ENCODE results near the gene STAB2. TPM values are rescaled to one million over a fixed set of nuclear protein-coding genes. Genes with fewer than 3 reads are reported as not detected.

The STAB2 gene
- total RNA-seq, 4 donors from 2014 or later: 0.15 to 0.16 TPM; not detected in 2

DNA sequence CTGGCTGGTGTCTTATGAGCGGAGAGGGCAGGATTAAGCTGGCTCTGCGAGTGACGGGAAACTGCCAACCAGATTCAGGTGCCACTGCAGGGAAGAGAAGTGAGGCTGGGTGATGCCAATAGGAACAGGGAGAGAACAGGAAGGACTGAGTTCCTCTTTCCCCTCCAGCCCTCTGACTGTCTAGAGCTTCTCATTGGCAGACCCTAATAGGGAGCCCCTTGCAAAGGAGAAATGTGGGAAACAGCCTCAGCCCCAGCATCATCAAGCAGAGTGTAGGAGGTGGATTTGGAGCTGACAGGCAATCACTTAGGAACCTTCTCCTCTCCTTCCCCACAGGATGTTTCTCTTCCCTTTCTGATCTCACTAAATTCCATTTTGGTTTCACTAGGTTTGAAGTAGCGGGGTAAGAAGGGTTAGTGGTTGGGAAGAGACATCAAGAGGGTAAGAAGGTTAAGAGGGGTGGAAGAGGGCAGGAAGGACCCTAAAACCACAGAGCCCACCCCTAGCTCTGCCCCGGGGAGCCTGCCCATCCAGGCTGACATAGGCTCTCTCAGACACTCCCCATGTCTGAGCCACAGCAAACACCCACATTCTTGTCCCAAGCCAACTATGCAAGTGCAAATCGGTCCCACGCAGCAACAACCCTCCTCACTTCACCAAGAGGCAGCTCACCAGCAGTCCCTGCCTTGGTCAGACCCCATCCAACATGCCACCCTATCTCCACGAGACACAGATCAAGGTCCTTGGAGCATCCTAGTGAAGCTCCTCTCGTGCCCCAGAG is 111.1 kb downstream of the STAB2 start:
- DNase-seq (ENCODE audit: low spot score in 2 of 2): no peak
- 70 to 83% methylated on average over 9 of the region's 9 CpGs for WGBS, 2 donors
- H3K4me3 ChIP-seq (ENCODE audit: low read depth, poor library complexity, severe bottlenecking): no peak overlapping the region
- intact Hi-C loops (cut with DNase I; ENCODE audit: low total_unique reads): no loop called here
- TF ChIP-seq POLR2A (IDR thresholded peaks at IDR 0.05) (no peak), CTCF (IDR thresholded peaks at IDR 0.05) (no peak)

GRCh38 chr12:103698752-103699560 is 111.9 kb downstream of the STAB2 start:
- no peak overlapping the region for H3K4me3 ChIP-seq (ENCODE audit: low read depth, poor library complexity, severe bottlenecking)
- WGBS, 2 donors: 60 to 71% methylated on average over 9 of the region's 9 CpGs
- DNase-seq (ENCODE audit: low spot score in 2 of 2): no peak
- intact Hi-C loops (cut with DNase I; ENCODE audit: low total_unique reads): no loop called here
- no peak for TF ChIP-seq POLR2A (IDR thresholded peaks at IDR 0.05)
- no peak for TF ChIP-seq CTCF (IDR thresholded peaks at IDR 0.05)

GRCh38 chr12:103705098-103705497 is 118.0 kb downstream of the STAB2 start:
- no peak for DNase-seq (ENCODE audit: low spot score in 2 of 2)
- no peak overlapping the region for H3K4me3 ChIP-seq (ENCODE audit: low read depth, poor library complexity, severe bottlenecking)
- no peak for TF ChIP-seq CTCF (IDR thresholded peaks at IDR 0.05)
- no peak for TF ChIP-seq POLR2A (IDR thresholded peaks at IDR 0.05)
- intact Hi-C loops (cut with DNase I; ENCODE audit: low total_unique reads): no loop called here
- 70 to 72% methylated on average over 2 of the region's 2 CpGs for whole genome bisulfite sequencing, 2 donors

GRCh38 chr12:103705927-103706326 is 118.9 kb downstream of the STAB2 start:
- H3K4me3 ChIP-seq (ENCODE audit: low read depth, poor library complexity, severe bottlenecking): no peak overlapping the region
- no peak for DNase-seq (ENCODE audit: low spot score in 2 of 2)
- WGBS, 2 donors: 90 to 94% methylated on average over 2 of the region's 2 CpGs
- intact Hi-C loops (cut with DNase I; ENCODE audit: low total_unique reads): no loop called here
- TF ChIP-seq CTCF (IDR thresholded peaks at IDR 0.05) (no peak), POLR2A (IDR thresholded peaks at IDR 0.05) (no peak)

GRCh38 chr12:103707446-103707845 is 120.4 kb downstream of the STAB2 start:
- DNase-seq (ENCODE audit: low spot score in 2 of 2): no peak
- H3K4me3 ChIP-seq (ENCODE audit: low read depth, poor library complexity, severe bottlenecking): no peak overlapping the region
- TF ChIP-seq POLR2A (IDR thresholded peaks at IDR 0.05) (no peak), CTCF (IDR thresholded peaks at IDR 0.05) (no peak)
- intact Hi-C loops (cut with DNase I; ENCODE audit: low total_unique reads): no loop called here

Measured in lower leg skin (tissue), 4 donors.